GM19238 (cell line): ENCODE measurements around the gene SMAD3.
A peak's percentile ranks its signal among the peaks of the same experiment; 100 is the strongest.
"Not testable (repeated sequence)": the region's sequence is repeated elsewhere in the genome, so short reads cannot be mapped to it uniquely, and the experiment has no call there.

Experiments
- DNase-seq: peaks from one replicate; pipeline ENCODE4 v3.0.0; 2011; ENCODE audit warnings: low spot score; ENCODE audit not compliant: insufficient read length

The SMAD3 gene

GRCh38 chr15:67065531-67066005, at the start of gene SMAD3:
TSS of gene SMAD3 (plus strand) at chr15:67065602. CDS start at chr15:67066155, 553 bp downstream.
- DNase-seq: peak; percentile 84

- DNase-seq: no peak
Measured at GRCh38 chr15:67017311-67017710, 48.1 kb upstream of the SMAD3 start.

- no peak for DNase-seq
Measured at GRCh38 chr15:67018026-67018425, 47.4 kb upstream of the SMAD3 start.

- no peak for DNase-seq
Measured at GRCh38 chr15:67018441-67018840, 47.0 kb upstream of the SMAD3 start.

GRCh38 chr15:67019069-67019468, 46.3 kb upstream of the SMAD3 start:
- DNase-seq: no peak

- DNase-seq: no peak
Measured at GRCh38 chr15:67019884-67020520, 45.4 kb upstream of the SMAD3 start.

- DNase-seq: not testable (repeated sequence)
Measured at GRCh38 chr15:67020668-67021067, 44.7 kb upstream of the SMAD3 start.

GRCh38 chr15:67021455-67021854, 43.9 kb upstream of the SMAD3 start:
- DNase-seq: no peak

GRCh38 chr15:67022587-67023105, 42.8 kb upstream of the SMAD3 start:
- no peak for DNase-seq

GRCh38 chr15:67023517-67024313, 41.7 kb upstream of the SMAD3 start:
- no peak for DNase-seq

GRCh38 chr15:67024314-67024997, 40.9 kb upstream of the SMAD3 start:
- DNase-seq: no peak

GRCh38 chr15:67024998-67025368, 40.4 kb upstream of the SMAD3 start:
- no peak for DNase-seq

GRCh38 chr15:67025719-67026609, 39.4 kb upstream of the SMAD3 start:
- no peak for DNase-seq

- no peak for DNase-seq
Measured at GRCh38 chr15:67026610-67026967, 38.8 kb upstream of the SMAD3 start.

- not testable (repeated sequence) for DNase-seq
Measured at GRCh38 chr15:67028440-67028839, 37.0 kb upstream of the SMAD3 start.

- DNase-seq: no peak
Measured at GRCh38 chr15:67030036-67030762, 35.2 kb upstream of the SMAD3 start.

GRCh38 chr15:67031331-67031730, 34.1 kb upstream of the SMAD3 start:
- DNase-seq: no peak

- DNase-seq: no peak
Measured at GRCh38 chr15:67032608-67033007, 32.8 kb upstream of the SMAD3 start.

GRCh38 chr15:67033012-67033411, 32.4 kb upstream of the SMAD3 start:
- DNase-seq: no peak

- no peak for DNase-seq
Measured at GRCh38 chr15:67033571-67034044, 31.8 kb upstream of the SMAD3 start.
